Breast epithelium (tissue), 3 donors: Measurements from ENCODE around the gene UBE3B.

Experiments used
- CTCF ChIP-seq, 3 donors: fragments of 450-650 bp; IDR thresholded peaks; one replicate each; pipeline ENCODE4 v1.5.1; 2016 to 2017; ENCODE audit warnings: antibody characterized with exemption in 3 of 3, mild to moderate bottlenecking in 3 of 3, moderate library complexity in 3 of 3
- POLR2A ChIP-seq: fragments of 450-650 bp; IDR thresholded peaks from one replicate; pipeline ENCODE4 v1.6.1; 2016; ENCODE audit warnings: antibody characterized with exemption, mild to moderate bottlenecking, moderate library complexity

- no peak for TF ChIP-seq CTCF (IDR thresholded peaks at IDR 0.05)
- no peak for TF ChIP-seq POLR2A
Measured at GRCh38 chr12:109436188-109436560, 41.3 kb upstream of the UBE3B start.
